HG03439 (cell line): Measurements from ENCODE around the gene CROCC.
"Not testable (repeated sequence)": the region's sequence is repeated elsewhere in the genome, so short reads cannot be mapped to it uniquely, and the experiment has no call there.

Experiments used
- ATAC-seq: cut with Tn5 transposase; IDR thresholded peaks from one replicate; pipeline ENCODE4 v1.9.1; 2021; ENCODE audit warnings: mild to moderate bottlenecking, moderate library complexity; ENCODE audit not compliant: unreplicated experiment

CROCC gene

GRCh38 chr1:16914928-16915626 lies 6.7 kb upstream of the CROCC start:
- ATAC-seq, result not testable (repeated sequence)

GRCh38 chr1:16915627-16915973 lies 6.1 kb upstream of the CROCC start:
- no peak for ATAC-seq

GRCh38 chr1:16916036-16916880 lies 5.5 kb upstream of the CROCC start:
- not testable (repeated sequence) for ATAC-seq

- no peak for ATAC-seq
These were observed 3.4 kb upstream of the CROCC start for GRCh38 chr1:16918371-16918770.

- ATAC-seq, result not testable (repeated sequence)
These were observed 2.6 kb upstream of the CROCC start for GRCh38 chr1:16918936-16919665.

- no peak for ATAC-seq
These were observed 780 bp upstream of the CROCC start for GRCh38 chr1:16920951-16921350.

- ATAC-seq, result no peak
These were observed 735 bp downstream of the CROCC start for GRCh38 chr1:16922466-16922865.

GRCh38 chr1:16922885-16923431 lies 1.2 kb downstream of the CROCC start:
- no peak for ATAC-seq

GRCh38 chr1:16924216-16924918 lies 2.6 kb downstream of the CROCC start:
- no peak for ATAC-seq

- no peak for ATAC-seq
These were observed 3.3 kb downstream of the CROCC start for GRCh38 chr1:16924919-16925477.

GRCh38 chr1:16925635-16926490 lies 4.1 kb downstream of the CROCC start:
- ATAC-seq, result no peak

GRCh38 chr1:16926491-16927073 lies 4.9 kb downstream of the CROCC start:
- no peak for ATAC-seq

- ATAC-seq, result no peak
These were observed 5.5 kb downstream of the CROCC start for GRCh38 chr1:16927256-16927655.

- ATAC-seq, result no peak
These were observed 6.2 kb downstream of the CROCC start for GRCh38 chr1:16927711-16928485.

- not testable (repeated sequence) for ATAC-seq
These were observed 7.7 kb downstream of the CROCC start for GRCh38 chr1:16929146-16930041.

GRCh38 chr1:16931206-16931934 lies 9.6 kb downstream of the CROCC start:
- not testable (repeated sequence) for ATAC-seq

GRCh38 chr1:16933945-16934344 lies 12.2 kb downstream of the CROCC start:
- not testable (repeated sequence) for ATAC-seq
